GM08714 (cell line): Measurements from ENCODE around the gene PPP1R12A.

ENCODE experiments used
- H3K4me3 ChIP-seq: fragments of 200-500 bp; sonication (Bioruptor generic); 2 replicates; pipeline ENCODE4 v1.5.1; 2014; ENCODE audit warnings: mild to moderate bottlenecking, low read length, inconsistent platforms
- ZNF274 ChIP-seq: IDR thresholded peaks from 2 replicates; pipeline ENCODE4 v1.6.1; 2012; ENCODE audit warnings: mild to moderate bottlenecking, low read depth, low read length

The PPP1R12A gene

GRCh38 chr12:79850610-79851299 is 84.1 kb downstream of the PPP1R12A start:
- no peak overlapping the region for H3K4me3 ChIP-seq
- TF ChIP-seq ZNF274: no peak

GRCh38 chr12:79848339-79848738 is 86.6 kb downstream of the PPP1R12A start:
- no peak for TF ChIP-seq ZNF274
- H3K4me3 ChIP-seq: no peak overlapping the region

GRCh38 chr12:79847417-79847816 is 87.5 kb downstream of the PPP1R12A start:
- TF ChIP-seq ZNF274: no peak
- no peak overlapping the region for H3K4me3 ChIP-seq

- no peak overlapping the region for H3K4me3 ChIP-seq
- TF ChIP-seq ZNF274: no peak
These were observed 90.2 kb downstream of the PPP1R12A start for GRCh38 chr12:79844693-79845092.

- TF ChIP-seq ZNF274: no peak
These were observed 90.9 kb downstream of the PPP1R12A start for GRCh38 chr12:79843978-79844377.

GRCh38 chr12:79842630-79843029 is 92.3 kb downstream of the PPP1R12A start:
- no peak overlapping the region for H3K4me3 ChIP-seq
- no peak for TF ChIP-seq ZNF274

More at GRCh38 chr12:79843978-79844377, 90.9 kb downstream of the PPP1R12A start:
- H3K4me3 ChIP-seq: no peak overlapping the region

GRCh38 chr12:79841878-79842265 is 93.0 kb downstream of the PPP1R12A start:
- no peak overlapping the region for H3K4me3 ChIP-seq
- no peak for TF ChIP-seq ZNF274

- no peak for TF ChIP-seq ZNF274
- H3K4me3 ChIP-seq: no peak overlapping the region
These were observed 93.5 kb downstream of the PPP1R12A start for GRCh38 chr12:79841248-79841877.

GRCh38 chr12:79838359-79838758 is 96.5 kb downstream of the PPP1R12A start:
- no peak for TF ChIP-seq ZNF274
- H3K4me3 ChIP-seq: no peak overlapping the region

- no peak overlapping the region for H3K4me3 ChIP-seq
- TF ChIP-seq ZNF274: no peak
These were observed 97.3 kb downstream of the PPP1R12A start for GRCh38 chr12:79837575-79837974.

- no peak for TF ChIP-seq ZNF274
- no peak overlapping the region for H3K4me3 ChIP-seq
These were observed 99.5 kb downstream of the PPP1R12A start for GRCh38 chr12:79835377-79835843.

GRCh38 chr12:79834712-79835376 is 100.1 kb downstream of the PPP1R12A start:
- no peak overlapping the region for H3K4me3 ChIP-seq
- TF ChIP-seq ZNF274: no peak

- H3K4me3 ChIP-seq: no peak overlapping the region
- no peak for TF ChIP-seq ZNF274
These were observed 104.5 kb downstream of the PPP1R12A start for GRCh38 chr12:79830440-79830839.

GRCh38 chr12:79828924-79829323 is 106.0 kb downstream of the PPP1R12A start:
- no peak for TF ChIP-seq ZNF274
- H3K4me3 ChIP-seq: no peak overlapping the region

GRCh38 chr12:79827484-79827883 is 107.4 kb downstream of the PPP1R12A start:
- no peak for TF ChIP-seq ZNF274
- no peak overlapping the region for H3K4me3 ChIP-seq
